K562 (cell line): Measurements from ENCODE around the gene LHFPL5. TPM values are rescaled to one million over a fixed set of nuclear protein-coding genes. Genes with fewer than 3 reads are reported as not detected.

ENCODE experiments used
- ATAC-seq: fragments of 200-7000 bp; cut with Tn5 transposase; 3 replicates; pipeline ENCODE4 v1.9.1; 2020; ENCODE audit warnings: moderate library complexity
- BruUV-seq: library from RNA; stranded (reverse); fragments of 400-500 nt; replicated peaks from 2 replicates; lab custom pipeline; 2021; lab: Mats Ljungman, UMichigan
- CTCF ChIA-PET: fragments of 300-600 bp; formaldehyde crosslinking; extraction: SDS; loops from one replicate; lab custom pipeline; 2021; ENCODE audit warnings: low intra/inter-chr PET ratio; lab: Yijun Ruan, JAX
- POLR2A ChIA-PET: fragments of 300-600, 350-650 bp; sonication (Branson Sonifier 250); formaldehyde crosslinking; extraction: SDS; loops from one replicate; lab custom pipeline; 2021; ENCODE audit warnings: antibody characterized with exemption, inconsistent platforms; lab: Yijun Ruan, JAX
- DNase-seq, 4 experiments: peaks; one replicate each; pipeline versions ENCODE4 v3.0.0 to v3.0.0-alpha.2; 2011 to 2018; ENCODE audit warnings: low spot score in 3 of 4, mixed read lengths in 3 of 4; ENCODE audit errors: extremely low read depth in 1 of 4
- FAIRE-seq: peaks from 2 replicates; lab custom pipeline; 2011; peaks lifted over from hg19 to GRCh38; lab: Jason Lieb, UNC
- H2AFZ ChIP-seq: 2 replicates; pipeline ENCODE4 v1.6.0; 2011; ENCODE audit warnings: low read depth, low read length, control low read depth, inconsistent platforms
- H3K27ac ChIP-seq: fragments of 200-600 bp; 3 replicates; pipeline ENCODE4 v1.8.0; 2011; ENCODE audit warnings: low read depth, mild to moderate bottlenecking, control low read depth, inconsistent platforms, low read length, moderate library complexity, mixed read lengths; ENCODE audit errors: extremely low read depth
- H3K27me3 ChIP-seq, 2 experiments: fragments of 300-600 bp in 1 of 2; 2 replicates in 1 of 2; 3 replicates in 1 of 2; pipeline versions ENCODE4 v1.6.0 to v1.8.0; 2011; ENCODE audit warnings: inconsistent platforms in 2 of 2, low read length in 2 of 2, mild to moderate bottlenecking in 1 of 2, mixed read lengths in 1 of 2, moderate library complexity in 1 of 2; ENCODE audit not compliant: control insufficient read depth in 2 of 2, insufficient read depth in 2 of 2
- H3K36me3 ChIP-seq: fragments of 300-600 bp; 3 replicates; pipeline ENCODE4 v1.8.0; 2011; ENCODE audit warnings: mild to moderate bottlenecking, low read length, inconsistent platforms; ENCODE audit not compliant: control insufficient read depth, insufficient read depth
- H3K4me1 ChIP-seq, 2 experiments: fragments of 200-600 bp in 1 of 2; replicated peaks in 1 of 2; 2 replicates in 1 of 2; 3 replicates in 1 of 2; pipeline versions ENCODE4 v1.5.1 to v1.8.0; 2011; ENCODE audit warnings: inconsistent platforms in 2 of 2, low read length in 2 of 2, mild to moderate bottlenecking in 1 of 2, mixed read lengths in 1 of 2, moderate library complexity in 1 of 2; ENCODE audit not compliant: control insufficient read depth in 2 of 2, insufficient read depth in 2 of 2
- H3K4me2 ChIP-seq: 2 replicates; pipeline ENCODE4 v1.6.1; 2011; ENCODE audit warnings: low read length, control low read depth, inconsistent platforms, mixed read lengths; ENCODE audit not compliant: insufficient read depth
- H3K4me3 ChIP-seq: fragments of 200-600 bp; sonication (generic), shearing (Covaris generic); 2 replicates; pipeline ENCODE4 v1.5.1; 2016; ENCODE audit warnings: control low read depth, inconsistent platforms
- H3K79me2 ChIP-seq: fragments of 200-600 bp; 3 replicates; pipeline ENCODE4 v1.8.0; 2011; ENCODE audit warnings: low read length, inconsistent platforms; ENCODE audit not compliant: control insufficient read depth, insufficient read depth
- H3K9ac ChIP-seq, 2 experiments: 2 replicates each; pipeline versions ENCODE4 v1.6.0 to v1.6.1; 2011; ENCODE audit warnings: low read depth in 2 of 2, low read length in 2 of 2, control low read depth in 1 of 2, inconsistent platforms in 1 of 2, mild to moderate bottlenecking in 1 of 2, mixed read lengths in 1 of 2; ENCODE audit not compliant: insufficient read depth in 1 of 2
- H3K9me1 ChIP-seq: one replicate; pipeline ENCODE4 v1.6.0; 2011; ENCODE audit warnings: inconsistent platforms, mild to moderate bottlenecking, low read length, moderate library complexity; ENCODE audit not compliant: control insufficient read depth, insufficient read depth
- H3K9me3 ChIP-seq: replicated peaks from 2 replicates; pipeline ENCODE4 v1.5.1; 2011; ENCODE audit warnings: low read depth, low read length, inconsistent platforms; ENCODE audit not compliant: control insufficient read depth, insufficient read depth
- H4K20me1 ChIP-seq: replicated peaks from 2 replicates; pipeline ENCODE4 v1.6.1; 2011; ENCODE audit warnings: low read length, inconsistent platforms, mixed read lengths; ENCODE audit not compliant: control insufficient read depth, insufficient read depth
- ATF3 ChIP-seq, 2 experiments: fragments of 450-650 bp in 1 of 2; sonication (generic) in 1 of 2; formaldehyde crosslinking in 1 of 2; IDR thresholded peaks in 1 of 2; conservative IDR thresholded peaks in 1 of 2; 2 replicates each; pipeline versions ENCODE4 v1.6.1 to v1.8.1; 2016 to 2023; ENCODE audit warnings: mild to moderate bottlenecking in 2 of 2, moderate library complexity in 2 of 2, inconsistent platforms in 1 of 2, missing genetic modification reagents in 1 of 2
- CEBPG ChIP-seq, 3 experiments: fragments of 200-800 bp in 1 of 3; sonication (Bioruptor generic) in 1 of 3; sonication (generic) in 1 of 3; formaldehyde crosslinking in 1 of 3; IDR thresholded peaks in 2 of 3; conservative IDR thresholded peaks in 1 of 3; 2 replicates each; pipeline versions ENCODE4 v1.6.1 to v1.8.0; 2016 to 2022; ENCODE audit warnings: missing compliant biosample characterization in 2 of 3, missing genetic modification characterization in 2 of 3, mild to moderate bottlenecking in 1 of 3, missing genetic modification reagents in 1 of 3
- CTBP1 ChIP-seq: fragments of 450-650 bp; IDR thresholded peaks from 2 replicates; pipeline ENCODE4 v1.6.1; 2016; ENCODE audit warnings: borderline replicate concordance
- MYC ChIP-seq, 2 experiments: fragments of 250-450 bp in 1 of 2; sonication (Bioruptor Pico) in 1 of 2; IDR thresholded peaks; 2 replicates each; pipeline versions ENCODE4 v1.5.1 to v1.6.1; 2012 to 2021; ENCODE audit warnings: low read depth in 2 of 2, borderline replicate concordance in 1 of 2, improper control_type of control experiment in 1 of 2, low read length in 1 of 2, mild to moderate bottlenecking in 1 of 2, moderate library complexity in 1 of 2
- SIRT6 ChIP-seq: IDR thresholded peaks from one replicate; pipeline ENCODE4 v1.6.1; 2012; ENCODE audit warnings: low read depth, mild to moderate bottlenecking, control low read depth, inconsistent platforms, low read length, moderate library complexity
- USF1 ChIP-seq: sonication (generic); formaldehyde crosslinking; IDR thresholded peaks from 2 replicates; pipeline ENCODE4 v1.9.0; 2022; ENCODE audit warnings: mild to moderate bottlenecking, missing genetic modification reagents
- ZNF592 ChIP-seq: fragments of 450-650 bp; IDR thresholded peaks from 2 replicates; pipeline ENCODE4 v1.6.1; 2017; ENCODE audit warnings: antibody characterized with exemption, mild to moderate bottlenecking
- ZNF740 ChIP-seq, 3 experiments: fragments of 200-800 bp in 1 of 3; sonication (Bioruptor generic) in 1 of 3; sonication (generic) in 1 of 3; formaldehyde crosslinking in 1 of 3; IDR thresholded peaks; 2 replicates each; pipeline versions ENCODE4 v1.6.1 to v1.8.0; 2016 to 2022; ENCODE audit warnings: mild to moderate bottlenecking in 2 of 3, missing compliant biosample characterization in 2 of 3, missing genetic modification characterization in 2 of 3, missing genetic modification reagents in 1 of 3
- WGBS: fragments of 100-300 bp; shearing (Covaris generic); methylation state at CpG from one replicate; pipeline ENCODE4 v1.1.6; 2016; ENCODE audit warnings: low coverage, mixed read lengths; ENCODE audit not compliant: insufficient coverage; ENCODE audit errors: missing lambda C conversion rate; 5-methylcytosine and 5-hydroxymethylcytosine counted together
- in situ Hi-C: fragments of 300-500 bp; cut with MboI; formaldehyde crosslinking; loops from 4 replicates; pipeline ENCODE4 v1.15.0; 2018; ENCODE audit warnings: inconsistent platforms, mixed read lengths
- intact Hi-C: fragments of 100-400 bp; cut with micrococcal nuclease; formaldehyde crosslinking; loops from 2 replicates; pipeline ENCODE4 v1.14.2; 2022
- polyA plus RNA-seq, 8 experiments: library from polyadenylated mRNA; depleted of rRNA in 4 of 8; stranded (reverse) in 5 of 8; unstranded in 3 of 8; fragments of >200 nt; fragmentation: Nextera tagmentation in 2 of 8; fragmentation: Illumina TruSeq in 1 of 8; extraction: Ambion mirVana in 2 of 8; extraction: Trizol in 1 of 8; gene quantifications; 2 replicates each; pipeline versions ENCODE4 v1.2.1 to v1.2.3, GENCODE V29; 2011 to 2014; ENCODE audit warnings: inconsistent platforms in 1 of 8, missing spikeins in 1 of 8
- total RNA-seq, 7 experiments: library from RNA; depleted of rRNA in 6 of 7; stranded (reverse); fragments of >200 nt in 6 of 7; fragmentation: Illumina TruSeq in 2 of 7; extraction: Trizol in 2 of 7; gene quantifications; 2 replicates each; pipeline versions ENCODE4 v1.2.1 to v1.2.3, GENCODE V29; 2011 to 2021; ENCODE audit warnings: low replicate concordance in 1 of 7

The LHFPL5 gene
- total and polyA plus RNA-seq, 9 of the 15 experiments (the other 6 are each of a cell fraction or from before 2014, with no cell fraction given) = not detected

- Histone ChIP-seq H3K9me1 (peaks cover 3% of the 10 kb centered on the region), H2AFZ (no peak overlapping the region), H3K27me3 (peaks cover 31 to 70% of the 10 kb centered on the region in 2 experiments), H3K9ac (no peak overlapping the region), H3K79me2 (no peaks in the 10 kb centered on the region), H3K36me3 (no peaks in the 10 kb centered on the region), H3K4me2 (no peak overlapping the region), H3K4me1 (no peaks in the 10 kb centered on the region), H3K4me3 (no peak overlapping the region), H3K9me3 (no peaks in the 10 kb centered on the region), H4K20me1 (peaks cover 3% of the 10 kb centered on the region; the same call in 1 of the 2 replicates), H3K27ac (no peak overlapping the region)
- in situ Hi-C loops = no loop called here
- intact Hi-C loops = no loop called here
- ChIA-PET POLR2A (interaction anchor here (0.6 to 1.5 kb wide), 6 partner anchors 10 to 802 kb away, joined by 3 to 4 read pairs (median 4); partner anchors contain the start of gene LHFPL5), CTCF (no interaction called here)
- no TSS peak for BruUV-seq
- peak; percentile 67 for ATAC-seq
- no peak for FAIRE-seq
- DNase-seq = peak in 1 of 4 experiments; percentile 37
- WGBS = 7% methylated on average over 17 of the region's 17 CpGs
- peak; percentile 29; the same call in 1 of the 2 replicates for TF ChIP-seq CEBPG (CRISPR knock-in tag; IDR thresholded peaks at IDR 0.05)
- peak in 1 of 2 experiments; percentile 68; a peak in 2 of 4 replicates for TF ChIP-seq CEBPG (tag; conservative IDR thresholded peaks at IDR 0.05 in 1 of 2, IDR thresholded peaks at IDR 0.05 in 1 of 2)
- no peak for TF ChIP-seq ZNF592
- peak; percentile 61 for TF ChIP-seq ATF3 (IDR thresholded peaks at IDR 0.05)
- no peak for TF ChIP-seq ATF3 (CRISPR knock-in tag; conservative IDR thresholded peaks at IDR 0.05)
- 0 out of 2 replicates have a peak, but pooled peaks have one; percentile 13 for TF ChIP-seq MYC (IDR thresholded peaks at IDR 0.05; ENCODE audit: low read depth, low read length)
- no peak for TF ChIP-seq MYC (CRISPR knock-in tag; IDR thresholded peaks at IDR 0.05; ENCODE audit: borderline replicate concordance, low read depth)
- TF ChIP-seq USF1 (CRISPR knock-in tag) = peak; percentile 41
- TF ChIP-seq ZNF740 (CRISPR knock-in tag; IDR thresholded peaks at IDR 0.05) = 0 out of 2 replicates have a peak, but pooled peaks have one; percentile 26
- TF ChIP-seq ZNF740 (tag; IDR thresholded peaks at IDR 0.05) = no peak; a peak in 1 of 4 replicates
- TF ChIP-seq SIRT6 = no peak
- peak; percentile 64 for TF ChIP-seq CTBP1
Observed at GRCh38 chr6:35794536-35795452, 10.4 kb upstream of the LHFPL5 start.
